DOHH2 (cell line): Measurements from ENCODE around the gene DIP2C.

ENCODE experiments used
- H3F3A ChIP-seq: fragments of 200-600 bp; sonication (generic), shearing (Covaris generic); 2 replicates; pipeline ENCODE4 v1.6.0; 2016; ENCODE audit warnings: antibody characterized with exemption, mild to moderate bottlenecking; ENCODE audit not compliant: control insufficient read depth, insufficient read depth
- H3K27ac ChIP-seq: fragments of 200-600 bp; sonication (generic); 2 replicates; pipeline ENCODE4 v1.5.1; 2014; ENCODE audit warnings: low read depth, mild to moderate bottlenecking, low read length, moderate library complexity
- H3K27me3 ChIP-seq: fragments of 200-600 bp; sonication (generic); 2 replicates; pipeline ENCODE4 v1.6.1; 2014; ENCODE audit warnings: mild to moderate bottlenecking, low read length, mixed read lengths; ENCODE audit not compliant: control insufficient read depth
- H3K36me3 ChIP-seq: fragments of 200-600 bp; sonication (generic); 2 replicates; pipeline ENCODE4 v1.6.1; 2014; ENCODE audit warnings: mild to moderate bottlenecking, low read length, moderate library complexity, mixed read lengths; ENCODE audit not compliant: control insufficient read depth
- H3K4me1 ChIP-seq: fragments of 200-600 bp; sonication (generic); 2 replicates; pipeline ENCODE4 v1.6.1; 2014; ENCODE audit warnings: mild to moderate bottlenecking, low read length, mixed read lengths; ENCODE audit not compliant: control insufficient read depth
- H3K4me2 ChIP-seq: fragments of 200-600 bp; sonication (generic); 2 replicates; pipeline ENCODE4 v1.6.0; 2014; ENCODE audit warnings: mild to moderate bottlenecking, low read length, moderate library complexity
- H3K4me3 ChIP-seq: fragments of 200-600 bp; sonication (generic); 2 replicates; pipeline ENCODE4 v1.5.1; 2014; ENCODE audit warnings: mild to moderate bottlenecking, low read length, mixed read lengths
- H3K79me2 ChIP-seq: fragments of 200-600 bp; sonication (generic); 2 replicates; pipeline ENCODE4 v1.6.1; 2014; ENCODE audit warnings: mild to moderate bottlenecking, low read length, mixed read lengths; ENCODE audit not compliant: control insufficient read depth
- H3K9me2 ChIP-seq: fragments of 200-600 bp; sonication (generic); replicated peaks from 2 replicates; pipeline ENCODE4 v1.6.1; 2014; ENCODE audit warnings: mild to moderate bottlenecking, low read length, mixed read lengths; ENCODE audit not compliant: control insufficient read depth
- H3K9me3 ChIP-seq: fragments of 200-600 bp; sonication (generic); 2 replicates; pipeline ENCODE4 v1.6.1; 2014; ENCODE audit warnings: antibody characterized with exemption, low read length, mixed read lengths; ENCODE audit not compliant: control insufficient read depth, insufficient read depth
- H4K20me1 ChIP-seq: fragments of 200-600 bp; sonication (generic); 2 replicates; pipeline ENCODE4 v1.6.0; 2014; ENCODE audit warnings: low read depth, mild to moderate bottlenecking, antibody characterized with exemption, low read length, moderate library complexity; ENCODE audit not compliant: control insufficient read depth, insufficient read depth
- EZH2phosphoT487 ChIP-seq: fragments of 200-600 bp; sonication (generic); IDR thresholded peaks from 2 replicates; pipeline ENCODE4 v1.6.1; 2017; ENCODE audit warnings: borderline replicate concordance, mild to moderate bottlenecking, antibody characterized with exemption, low read length, moderate library complexity, mixed read lengths
- TF ChIP-seq, protein P1 (sequence below): fragments of 200-600 bp; sonication (generic); IDR thresholded peaks from one replicate; pipeline ENCODE4 v1.5.1; 2014; ENCODE audit warnings: antibody characterized with exemption, mild to moderate bottlenecking, low read depth, low read length; ENCODE audit not compliant: poor library complexity, severe bottlenecking

The DIP2C gene

GRCh38 chr10:683448-684071 is 5.9 kb downstream of the DIP2C start:
- Histone ChIP-seq H3K27me3 (no peaks in the 10 kb centered on the region), H3K4me2 (no peak overlapping the region), H3K27ac (no peak overlapping the region), H3K9me2 (no peaks in the 10 kb centered on the region), H3K4me1 (peaks cover 3% of the 10 kb centered on the region; the same call in 1 of the 2 replicates), H3K79me2 (no peaks in the 10 kb centered on the region), H4K20me1 (no peaks in the 10 kb centered on the region), H3K36me3 (no peaks in the 10 kb centered on the region), H3K9me3 (no peaks in the 10 kb centered on the region), H3K4me3 (no peak overlapping the region), H3F3A (no peaks in the 10 kb centered on the region)
- TF ChIP-seq EZH2phosphoT487: no peak
- TF ChIP-seq, protein P1, sequence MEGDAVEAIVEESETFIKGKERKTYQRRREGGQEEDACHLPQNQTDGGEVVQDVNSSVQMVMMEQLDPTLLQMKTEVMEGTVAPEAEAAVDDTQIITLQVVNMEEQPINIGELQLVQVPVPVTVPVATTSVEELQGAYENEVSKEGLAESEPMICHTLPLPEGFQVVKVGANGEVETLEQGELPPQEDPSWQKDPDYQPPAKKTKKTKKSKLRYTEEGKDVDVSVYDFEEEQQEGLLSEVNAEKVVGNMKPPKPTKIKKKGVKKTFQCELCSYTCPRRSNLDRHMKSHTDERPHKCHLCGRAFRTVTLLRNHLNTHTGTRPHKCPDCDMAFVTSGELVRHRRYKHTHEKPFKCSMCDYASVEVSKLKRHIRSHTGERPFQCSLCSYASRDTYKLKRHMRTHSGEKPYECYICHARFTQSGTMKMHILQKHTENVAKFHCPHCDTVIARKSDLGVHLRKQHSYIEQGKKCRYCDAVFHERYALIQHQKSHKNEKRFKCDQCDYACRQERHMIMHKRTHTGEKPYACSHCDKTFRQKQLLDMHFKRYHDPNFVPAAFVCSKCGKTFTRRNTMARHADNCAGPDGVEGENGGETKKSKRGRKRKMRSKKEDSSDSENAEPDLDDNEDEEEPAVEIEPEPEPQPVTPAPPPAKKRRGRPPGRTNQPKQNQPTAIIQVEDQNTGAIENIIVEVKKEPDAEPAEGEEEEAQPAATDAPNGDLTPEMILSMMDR: no peak

DNA sequence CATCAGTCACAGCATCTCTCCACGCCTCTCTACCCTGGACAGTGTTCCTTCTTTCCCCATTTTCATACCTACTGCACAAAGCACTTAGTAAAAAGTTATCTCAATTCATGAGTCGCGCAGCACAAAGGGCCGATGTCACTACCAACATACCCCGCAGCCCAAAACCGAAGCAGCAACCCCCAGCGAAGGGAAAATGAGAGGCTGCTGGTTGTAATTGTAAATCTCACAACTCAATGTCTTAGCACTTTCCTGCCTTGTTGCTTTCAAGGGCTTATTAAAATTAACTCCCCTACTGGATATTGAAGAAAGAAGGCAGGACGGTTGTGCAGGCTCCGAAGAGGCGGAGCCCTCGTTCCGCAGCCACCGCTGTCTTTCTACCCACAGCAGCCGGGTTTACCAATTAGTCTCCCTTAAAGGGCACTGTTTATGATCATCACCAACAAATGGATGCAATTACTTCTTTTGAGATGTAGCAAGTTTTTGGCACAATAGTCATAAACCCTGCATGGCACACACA is 6.5 kb downstream of the DIP2C start:
- Histone ChIP-seq H3K27ac (no peak overlapping the region), H4K20me1 (no peaks in the 10 kb centered on the region), H3K4me2 (no peak overlapping the region), H3K79me2 (no peaks in the 10 kb centered on the region), H3K4me3 (no peak overlapping the region), H3K9me2 (no peaks in the 10 kb centered on the region), H3K27me3 (no peaks in the 10 kb centered on the region), H3K4me1 (peaks cover 3% of the 10 kb centered on the region; the same call in 1 of the 2 replicates), H3K9me3 (no peaks in the 10 kb centered on the region), H3F3A (no peaks in the 10 kb centered on the region), H3K36me3 (no peaks in the 10 kb centered on the region)
- TF ChIP-seq EZH2phosphoT487: no peak
- TF ChIP-seq, protein P1: no peak

DNA sequence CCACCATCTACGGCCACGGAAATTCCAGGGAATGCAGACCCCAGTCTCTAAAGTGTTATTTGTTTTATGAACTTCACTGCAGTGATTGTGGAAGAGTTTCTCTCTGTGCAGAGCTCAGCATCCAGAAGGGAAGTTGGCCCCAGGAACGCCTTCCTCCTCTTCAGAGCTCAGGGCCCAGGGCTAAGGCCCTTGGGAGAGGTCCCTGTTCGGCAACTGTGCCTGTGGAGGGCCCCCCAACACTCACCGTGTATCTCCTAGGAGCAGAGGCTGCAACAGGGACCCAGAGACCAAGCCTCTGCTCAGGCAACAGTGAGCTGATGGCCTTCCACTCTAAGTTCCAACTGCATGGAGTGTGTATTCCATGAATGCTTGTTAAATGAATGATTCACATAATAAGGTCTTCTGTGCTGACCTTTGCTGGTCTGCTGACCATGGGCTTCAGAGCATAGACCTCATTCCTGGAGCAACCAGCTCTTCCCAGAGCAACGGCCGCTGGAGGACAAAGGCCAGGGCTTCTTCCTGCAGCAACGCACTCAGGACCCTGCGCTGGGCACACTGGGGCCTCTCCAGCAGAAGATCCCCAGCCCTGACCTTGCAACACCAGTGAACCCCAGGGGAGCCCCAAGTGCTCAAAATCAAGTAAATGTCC is 7.7 kb downstream of the DIP2C start:
- no peaks in the 10 kb centered on the region for H4K20me1 ChIP-seq
- no peaks in the 10 kb centered on the region for H3K4me1 ChIP-seq
- H3K4me2 ChIP-seq: no peak overlapping the region
- H3K27me3 ChIP-seq: peaks cover 4% of the 10 kb centered on the region; the same call in 1 of the 2 replicates
- no peak for TF ChIP-seq EZH2phosphoT487
- TF ChIP-seq, protein P1: no peak
- H3F3A ChIP-seq: no peaks in the 10 kb centered on the region
- H3K9me2 ChIP-seq: no peaks in the 10 kb centered on the region
- H3K9me3 ChIP-seq: no peaks in the 10 kb centered on the region
- H3K79me2 ChIP-seq: no peaks in the 10 kb centered on the region
- H3K4me3 ChIP-seq: no peak overlapping the region
- no peak overlapping the region for H3K27ac ChIP-seq
- no peaks in the 10 kb centered on the region for H3K36me3 ChIP-seq
